ENCODE data around the gene SLMAP. TPM values are rescaled to one million over a fixed set of nuclear protein-coding genes. Genes with fewer than 3 reads are reported as not detected.

The SLMAP gene
- total RNA-seq, 1 donor from 2014 or later = 116 TPM

GRCh38 chr3:57927166-57927565 lies 171.1 kb downstream of the SLMAP start:
- Mint-ChIP-seq H3K27ac (ENCODE audit: unreplicated experiment) (no peak overlapping the region), H3K4me1 (ENCODE audit: low read depth) (peaks cover 22% of the 10 kb centered on the region), H3K36me3 (ENCODE audit: low read depth) (peaks cover 32% of the 10 kb centered on the region), H3K27me3 (ENCODE audit: low read depth) (no peaks in the 10 kb centered on the region), H3K4me3 (ENCODE audit: unreplicated experiment) (no peak overlapping the region), H3K9me3 (ENCODE audit: low read depth) (no peaks in the 10 kb centered on the region)
- no peak for DNase-seq (ENCODE audit: low spot score)
- TF ChIP-seq CTCF (IDR thresholded peaks at IDR 0.05) = no peak

GRCh38 chr3:57927916-57928315 lies 171.8 kb downstream of the SLMAP start:
- no peaks in the 10 kb centered on the region for H3K27me3 Mint-ChIP-seq (ENCODE audit: low read depth)
- no peak for TF ChIP-seq CTCF (IDR thresholded peaks at IDR 0.05)
- H3K9me3 Mint-ChIP-seq (ENCODE audit: low read depth) = no peaks in the 10 kb centered on the region
- no peak overlapping the region for H3K27ac Mint-ChIP-seq (ENCODE audit: unreplicated experiment)
- peaks cover 33% of the 10 kb centered on the region for H3K36me3 Mint-ChIP-seq (ENCODE audit: low read depth)
- no peak overlapping the region for H3K4me3 Mint-ChIP-seq (ENCODE audit: unreplicated experiment)
- peaks cover 16% of the 10 kb centered on the region for H3K4me1 Mint-ChIP-seq (ENCODE audit: low read depth)
- DNase-seq (ENCODE audit: low spot score) = no peak

GRCh38 chr3:57928511-57928910 lies 172.4 kb downstream of the SLMAP start:
- Mint-ChIP-seq H3K9me3 (ENCODE audit: low read depth) (no peaks in the 10 kb centered on the region), H3K4me1 (ENCODE audit: low read depth) (peaks cover 10% of the 10 kb centered on the region), H3K27me3 (ENCODE audit: low read depth) (no peaks in the 10 kb centered on the region), H3K4me3 (ENCODE audit: unreplicated experiment) (no peak overlapping the region), H3K27ac (ENCODE audit: unreplicated experiment) (peak overlapping the region; percentile 49), H3K36me3 (ENCODE audit: low read depth) (peaks cover 29% of the 10 kb centered on the region)
- DNase-seq (ENCODE audit: low spot score) = no peak
- no peak for TF ChIP-seq CTCF (IDR thresholded peaks at IDR 0.05)

GRCh38 chr3:57929988-57930387 lies 173.9 kb downstream of the SLMAP start:
- Mint-ChIP-seq H3K36me3 (ENCODE audit: low read depth) (peaks cover 22% of the 10 kb centered on the region), H3K4me3 (ENCODE audit: unreplicated experiment) (no peak overlapping the region), H3K27ac (ENCODE audit: unreplicated experiment) (no peak overlapping the region), H3K9me3 (ENCODE audit: low read depth) (no peaks in the 10 kb centered on the region), H3K27me3 (ENCODE audit: low read depth) (no peaks in the 10 kb centered on the region), H3K4me1 (ENCODE audit: low read depth) (peaks cover 6% of the 10 kb centered on the region)
- no peak for DNase-seq (ENCODE audit: low spot score)
- TF ChIP-seq CTCF (IDR thresholded peaks at IDR 0.05) = no peak

- no peak for DNase-seq (ENCODE audit: low spot score)
- no peak for TF ChIP-seq CTCF (IDR thresholded peaks at IDR 0.05)
- H3K4me1 Mint-ChIP-seq (ENCODE audit: low read depth) = peaks cover under 1% of the 10 kb centered on the region
- H3K27me3 Mint-ChIP-seq (ENCODE audit: low read depth) = no peaks in the 10 kb centered on the region
- H3K4me3 Mint-ChIP-seq (ENCODE audit: unreplicated experiment) = no peak overlapping the region
- no peak overlapping the region for H3K27ac Mint-ChIP-seq (ENCODE audit: unreplicated experiment)
- H3K9me3 Mint-ChIP-seq (ENCODE audit: low read depth) = no peaks in the 10 kb centered on the region
- H3K36me3 Mint-ChIP-seq (ENCODE audit: low read depth) = peaks cover 10% of the 10 kb centered on the region
Observed at GRCh38 chr3:57933602-57934001, 177.5 kb downstream of the SLMAP start.

Measured in chondrocyte (in vitro differentiated cells).